HUES6 (cell line): ENCODE results near the gene CFAP251.
A peak's percentile ranks its signal among the peaks of the same experiment; 100 is the strongest.

ENCODE experiments used
- H3K27ac ChIP-seq: 2 replicates; pipeline ENCODE4 v1.7.0; 2013; ENCODE audit warnings: low read depth, mild to moderate bottlenecking, low read length, inconsistent platforms
- H3K27me3 ChIP-seq: 2 replicates; pipeline ENCODE4 v1.6.1; 2013; ENCODE audit warnings: low read length; ENCODE audit not compliant: control insufficient read depth, insufficient read depth
- H3K36me3 ChIP-seq: 2 replicates; pipeline ENCODE4 v1.6.1; 2013; ENCODE audit warnings: low read length; ENCODE audit not compliant: control insufficient read depth, insufficient read depth
- H3K4me1 ChIP-seq: 2 replicates; pipeline ENCODE4 v1.6.1; 2013; ENCODE audit warnings: low read length; ENCODE audit not compliant: control insufficient read depth, insufficient read depth
- H3K4me3 ChIP-seq: 2 replicates; pipeline ENCODE4 v1.5.1; 2013; ENCODE audit warnings: low read depth, low read length
- H3K9ac ChIP-seq: one replicate; pipeline ENCODE4 v1.6.1; 2013; ENCODE audit warnings: mild to moderate bottlenecking, low read length
- H3K9me3 ChIP-seq: 2 replicates; pipeline ENCODE4 v1.6.1; 2013; ENCODE audit warnings: low read depth, low read length; ENCODE audit not compliant: control insufficient read depth, insufficient read depth

Gene CFAP251

DNA sequence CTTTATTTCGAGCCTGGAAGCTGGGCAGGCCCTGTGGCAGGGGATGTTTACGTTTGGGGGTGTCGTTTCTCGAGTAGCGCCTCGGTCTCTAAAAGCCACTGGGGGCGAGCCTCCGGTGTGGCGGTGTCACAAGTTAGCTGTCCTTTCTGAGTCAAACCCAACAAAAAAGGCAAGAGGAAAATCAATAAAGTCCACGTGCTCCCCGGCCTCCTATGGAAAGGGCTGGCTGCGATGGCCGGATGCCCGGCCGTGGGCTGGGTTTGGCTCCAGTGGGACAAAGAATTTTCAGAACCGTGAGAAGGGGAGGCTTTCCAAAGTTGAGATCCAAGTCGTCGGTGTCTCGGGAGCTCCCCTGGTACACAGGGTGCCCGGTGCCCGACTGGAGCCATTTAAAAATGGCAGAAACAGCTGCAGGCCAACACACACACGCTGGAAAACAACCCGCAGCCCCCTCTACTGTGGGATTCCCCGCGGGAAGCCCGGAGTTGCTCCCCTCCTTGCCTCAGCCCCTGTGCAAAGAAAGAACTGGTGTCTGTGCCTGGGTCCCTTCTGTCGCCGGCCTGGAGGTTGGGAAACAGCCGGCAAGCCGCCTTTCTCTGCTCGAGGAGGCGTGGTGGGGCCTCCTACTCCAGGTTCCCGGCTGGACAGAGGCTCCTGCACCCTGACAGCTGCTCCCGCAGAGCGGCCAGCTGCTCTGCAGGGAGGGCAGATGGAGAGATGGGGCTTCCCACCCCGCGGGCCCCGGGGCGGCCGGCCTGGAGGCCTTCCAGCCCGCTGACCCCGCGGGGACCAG, 105.1 kb downstream of the CFAP251 start:
- Histone ChIP-seq H3K4me3 (peak overlapping the region; percentile 68), H3K9me3 (peaks cover 3% of the 10 kb centered on the region; the same call in 1 of the 2 replicates), H3K9ac (peak overlapping the region; percentile 77), H3K27ac (no peak overlapping the region), H3K27me3 (peaks cover 20% of the 10 kb centered on the region), H3K36me3 (no peaks in the 10 kb centered on the region), H3K4me1 (peaks cover 18% of the 10 kb centered on the region)

DNA sequence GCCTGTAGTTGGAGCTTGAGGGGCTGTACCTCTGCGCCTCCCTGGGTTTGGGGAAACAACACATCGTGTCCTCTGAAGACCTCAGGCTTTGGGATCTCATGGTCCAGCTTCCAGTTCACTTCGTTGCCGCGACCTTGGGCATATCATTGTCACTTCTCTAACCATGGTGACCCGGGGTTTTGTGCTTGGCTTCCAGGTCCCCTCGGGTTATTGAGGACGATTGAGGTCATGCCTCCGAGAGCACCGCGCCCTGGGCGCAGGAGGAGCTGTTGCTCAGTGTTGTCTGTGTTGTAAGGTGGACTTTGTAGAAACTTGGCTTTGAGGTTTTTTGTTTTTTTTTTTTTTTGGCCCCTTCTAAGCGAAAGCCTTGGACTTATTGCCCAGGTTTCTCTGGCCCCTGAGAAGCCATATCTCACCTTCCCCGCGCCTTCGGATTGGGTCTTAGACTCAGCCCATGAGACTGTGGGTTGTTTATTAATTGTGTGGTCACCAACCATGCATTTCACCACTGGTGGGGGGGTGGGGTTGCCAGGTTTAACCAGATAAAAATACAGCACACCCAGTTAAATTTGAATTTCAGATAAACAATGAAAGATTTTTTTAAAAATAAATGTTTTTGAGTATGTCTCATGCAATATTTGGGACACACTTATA, 105.9 kb downstream of the CFAP251 start:
- Histone ChIP-seq H3K36me3 (no peaks in the 10 kb centered on the region), H3K9ac (no peak overlapping the region), H3K9me3 (no peaks in the 10 kb centered on the region), H3K4me1 (peaks cover 20% of the 10 kb centered on the region), H3K27me3 (peaks cover 20% of the 10 kb centered on the region), H3K27ac (no peak overlapping the region), H3K4me3 (no peak overlapping the region)

DNA sequence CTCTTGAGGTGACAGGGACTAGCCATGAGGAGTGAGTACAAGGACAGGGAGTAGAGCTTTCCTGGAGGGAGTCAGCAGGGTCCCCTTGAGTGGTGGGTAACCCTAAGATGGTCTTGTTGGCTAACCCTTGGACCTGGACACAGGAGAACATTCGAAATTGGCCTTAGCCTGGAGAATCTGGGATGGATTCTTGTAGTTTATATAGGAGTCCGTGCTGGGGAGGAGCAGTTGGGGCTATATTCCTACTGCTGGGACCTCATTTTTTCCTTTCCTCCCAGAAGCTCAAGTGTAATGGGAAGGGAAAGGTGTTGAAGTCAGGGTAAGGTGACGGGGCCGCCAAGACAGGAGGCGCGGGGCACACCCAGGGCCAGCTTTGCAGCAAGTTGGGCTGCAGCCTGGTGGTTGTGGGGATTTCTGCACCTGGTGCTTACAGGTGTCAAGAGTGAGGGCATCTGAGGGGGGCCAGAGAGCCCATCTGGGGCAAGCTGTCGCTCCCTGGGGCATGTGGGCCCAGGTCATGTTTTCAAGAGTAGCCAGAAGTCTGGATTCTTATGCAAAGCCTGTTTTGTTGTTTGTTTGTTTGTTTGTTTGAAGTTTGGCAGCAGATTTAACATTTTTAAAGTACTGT, 108.4 kb downstream of the CFAP251 start:
- no peak overlapping the region for H3K4me3 ChIP-seq
- no peak overlapping the region for H3K9ac ChIP-seq
- no peaks in the 10 kb centered on the region for H3K9me3 ChIP-seq
- no peak overlapping the region for H3K27ac ChIP-seq
- H3K4me1 ChIP-seq = peaks cover 24% of the 10 kb centered on the region
- no peaks in the 10 kb centered on the region for H3K27me3 ChIP-seq
- no peaks in the 10 kb centered on the region for H3K36me3 ChIP-seq

DNA sequence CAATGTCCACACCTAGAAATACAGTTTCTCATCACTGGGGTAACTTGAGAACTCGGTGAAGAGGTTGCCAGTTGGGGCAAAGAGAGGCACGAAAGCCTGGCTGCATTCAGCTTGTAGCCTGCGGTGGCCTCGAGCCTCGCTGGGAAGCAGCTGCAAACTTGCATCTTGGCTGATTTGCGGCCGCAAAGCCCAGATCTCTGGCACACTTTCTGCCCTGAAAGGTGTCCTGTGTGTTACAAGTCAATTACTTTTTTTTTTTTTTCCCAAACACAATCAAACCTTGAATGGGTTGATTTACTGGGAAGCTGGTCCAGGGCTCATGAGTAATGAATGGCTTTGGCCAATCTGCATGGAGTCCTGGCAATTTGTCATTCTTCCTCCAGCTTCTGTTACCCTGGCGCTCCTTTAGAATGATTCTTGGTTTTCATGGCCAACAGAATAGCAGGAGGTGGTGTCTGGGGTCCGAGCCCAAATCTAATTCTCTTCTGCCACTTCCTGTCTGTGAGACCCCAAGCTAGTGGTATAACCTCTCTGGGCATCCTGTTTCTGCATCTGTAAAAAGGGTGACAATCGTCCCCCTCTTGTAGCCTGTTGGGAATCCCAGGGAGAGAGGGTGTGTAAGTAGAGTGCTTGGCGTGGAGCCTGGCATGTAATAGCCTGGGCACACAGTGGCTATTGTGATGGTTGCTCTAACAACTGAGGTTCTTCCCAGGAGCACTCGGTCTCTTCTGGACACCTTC, 109.9 kb downstream of the CFAP251 start:
- Histone ChIP-seq H3K4me3 (no peak overlapping the region), H3K9me3 (no peaks in the 10 kb centered on the region), H3K4me1 (peaks cover 22% of the 10 kb centered on the region), H3K27ac (no peak overlapping the region), H3K36me3 (no peaks in the 10 kb centered on the region), H3K9ac (no peak overlapping the region), H3K27me3 (no peaks in the 10 kb centered on the region)

DNA sequence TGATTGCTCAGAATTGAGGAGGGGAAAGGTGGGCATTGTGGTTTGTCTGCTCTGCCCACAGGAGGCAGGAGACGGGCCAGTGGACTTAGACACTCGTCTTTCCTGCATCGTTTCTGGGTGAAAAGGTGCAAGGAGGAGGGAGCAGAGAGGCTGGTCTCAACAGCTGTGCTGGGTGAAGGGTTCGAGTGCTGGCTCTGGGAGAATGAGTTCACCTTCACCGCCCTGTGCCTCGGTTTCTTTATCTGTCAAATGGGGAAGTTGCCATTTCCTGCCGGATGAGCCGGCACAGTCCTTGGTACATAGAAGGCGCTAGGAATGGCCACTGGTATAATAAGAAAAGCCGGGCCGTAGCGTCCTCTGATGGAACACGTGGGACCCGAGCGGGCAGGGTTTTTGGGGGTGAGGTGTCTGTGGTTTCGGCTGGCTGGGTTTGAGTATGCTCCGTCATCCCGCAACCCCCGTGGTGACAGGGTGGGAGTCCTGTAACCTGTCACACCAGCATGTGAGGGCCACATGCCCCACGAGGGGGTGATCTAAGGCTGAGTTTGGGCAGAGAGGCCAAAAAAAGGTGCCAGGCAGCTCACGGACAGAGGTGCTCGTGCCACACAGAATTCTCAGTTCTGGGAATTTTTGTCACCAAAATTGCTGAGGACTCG, 110.6 kb downstream of the CFAP251 start:
- Histone ChIP-seq H3K9ac (peak overlapping the region; percentile 7), H3K36me3 (no peaks in the 10 kb centered on the region), H3K4me3 (no peak overlapping the region), H3K27me3 (no peaks in the 10 kb centered on the region), H3K9me3 (no peaks in the 10 kb centered on the region), H3K27ac (no peak overlapping the region), H3K4me1 (peaks cover 15% of the 10 kb centered on the region)

DNA sequence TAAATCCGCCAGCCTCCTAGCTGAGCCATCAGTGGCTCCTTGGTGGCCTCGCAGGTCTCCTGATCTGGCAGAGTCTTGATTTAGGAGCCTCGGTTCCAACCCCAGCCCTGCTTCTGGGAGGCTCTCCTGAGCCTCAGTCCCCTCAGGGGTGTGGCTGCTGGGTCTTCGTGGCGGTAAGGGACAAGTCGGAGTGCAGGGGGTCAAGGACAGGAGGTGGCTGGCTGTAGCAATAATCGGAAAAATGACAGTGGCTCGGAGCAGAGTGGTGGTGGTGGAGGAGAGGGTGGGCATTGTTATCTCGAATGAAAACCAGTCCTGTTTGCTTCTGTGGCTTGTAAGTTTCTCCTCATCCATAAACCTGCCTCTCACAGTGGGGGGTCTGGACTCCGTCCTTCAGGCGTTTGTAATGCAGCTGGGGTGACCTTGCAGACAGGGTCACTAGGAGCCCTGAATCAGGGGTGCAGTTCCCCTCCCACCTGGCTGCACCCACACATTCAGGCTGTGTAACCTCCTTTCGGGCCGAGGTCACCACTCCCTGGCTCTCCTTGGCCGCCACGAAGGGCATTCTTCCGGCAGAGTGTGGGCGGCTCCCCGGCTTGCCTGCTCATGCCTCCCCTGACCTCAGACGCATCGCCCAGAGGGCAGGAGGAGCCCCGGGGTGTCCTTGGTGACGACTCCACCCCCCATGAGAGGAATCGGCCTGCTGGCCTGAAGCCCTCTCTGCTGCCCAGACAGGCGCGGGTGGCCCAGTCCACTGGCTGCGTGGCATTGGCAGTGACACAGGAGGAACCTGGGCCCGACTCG, 111.4 kb downstream of the CFAP251 start:
- no peak overlapping the region for H3K4me3 ChIP-seq

DNA sequence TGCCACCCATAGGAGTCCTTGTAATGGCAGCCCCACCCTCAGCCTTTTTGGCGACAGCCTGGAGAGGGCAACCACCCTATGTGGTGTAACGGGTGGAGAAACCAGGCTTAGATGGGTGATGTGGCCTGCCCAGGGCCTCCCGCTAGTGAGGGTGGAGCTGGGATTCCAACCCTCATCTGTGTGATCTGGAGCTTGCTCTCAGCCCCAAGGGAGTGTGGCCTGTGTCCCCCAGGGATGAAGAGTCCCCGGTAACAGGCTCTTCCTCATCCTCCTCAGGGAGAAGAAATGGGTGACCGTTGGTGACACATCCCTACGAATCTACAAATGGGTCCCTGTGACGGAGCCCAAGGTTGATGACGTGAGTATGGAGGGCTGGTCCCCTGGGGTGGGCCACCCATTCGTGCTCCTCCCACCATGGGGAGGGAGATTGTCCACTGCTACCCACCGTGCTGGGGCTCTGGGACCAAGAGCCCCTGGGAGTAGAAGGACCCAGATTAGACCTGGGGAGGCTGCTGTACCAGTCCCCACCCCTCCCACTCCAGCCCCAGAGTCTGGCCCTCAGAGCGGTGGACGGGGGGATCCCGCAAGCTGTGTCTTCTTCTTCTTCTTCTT, 112.1 kb downstream of the CFAP251 start:
- Histone ChIP-seq H3K4me1 (peaks cover 13% of the 10 kb centered on the region), H3K9me3 (no peaks in the 10 kb centered on the region), H3K36me3 (peaks cover 6% of the 10 kb centered on the region), H3K27me3 (no peaks in the 10 kb centered on the region), H3K9ac (no peak overlapping the region), H3K4me3 (no peak overlapping the region), H3K27ac (no peak overlapping the region)

More for the DNA sequence above, 111.4 kb downstream of the CFAP251 start:
- Histone ChIP-seq H3K4me1 (peaks cover 13% of the 10 kb centered on the region), H3K27me3 (no peaks in the 10 kb centered on the region), H3K9me3 (no peaks in the 10 kb centered on the region), H3K27ac (no peak overlapping the region), H3K9ac (peak overlapping the region; percentile 7), H3K36me3 (no peaks in the 10 kb centered on the region)

DNA sequence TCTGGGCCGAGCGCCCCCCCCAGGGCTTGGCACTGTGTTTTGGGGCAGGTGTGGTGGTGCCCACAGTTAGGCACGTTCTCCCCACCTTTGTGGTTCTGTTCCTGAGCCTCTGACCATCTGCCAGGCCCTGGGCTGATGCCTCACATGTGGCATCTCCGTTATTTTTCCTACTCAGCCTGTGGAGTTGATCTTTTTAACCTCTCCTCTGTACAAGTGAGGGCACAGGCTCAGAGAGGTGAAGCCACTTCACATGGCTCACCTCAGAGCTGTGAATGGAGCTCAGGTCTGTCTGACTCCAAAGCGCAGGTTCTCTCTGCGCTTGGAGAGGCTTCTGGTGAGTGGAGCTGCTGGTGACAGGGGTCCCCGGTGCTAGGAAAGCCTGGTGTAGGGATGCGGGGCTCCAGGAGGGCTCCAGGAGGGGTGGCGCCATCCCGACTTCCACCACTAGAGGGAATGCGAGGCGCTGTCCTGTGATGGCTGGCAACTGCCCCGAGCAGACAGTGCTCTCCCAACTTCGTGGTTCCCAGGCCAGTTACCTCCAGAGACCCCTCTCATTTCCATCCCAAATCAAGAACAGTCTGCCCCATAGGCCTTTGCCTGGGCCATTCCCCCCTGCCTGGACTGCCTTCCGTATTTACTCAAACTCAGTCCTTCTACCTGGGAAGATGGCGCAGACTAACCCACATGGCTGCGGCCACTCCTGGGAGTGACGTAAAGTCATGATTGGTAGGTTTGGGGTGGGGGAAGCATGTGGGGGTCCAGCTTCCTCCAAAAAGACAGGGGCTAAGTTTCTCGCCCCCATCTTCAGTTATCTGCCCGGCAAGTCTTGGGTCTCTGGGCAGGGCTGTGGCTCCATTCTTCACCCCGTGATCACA, 113.2 kb downstream of the CFAP251 start:
- Histone ChIP-seq H3K36me3 (peaks cover 15% of the 10 kb centered on the region), H3K27me3 (no peaks in the 10 kb centered on the region), H3K4me3 (no peak overlapping the region), H3K9me3 (no peaks in the 10 kb centered on the region), H3K27ac (no peak overlapping the region), H3K9ac (no peak overlapping the region), H3K4me1 (peaks cover 13% of the 10 kb centered on the region)

DNA sequence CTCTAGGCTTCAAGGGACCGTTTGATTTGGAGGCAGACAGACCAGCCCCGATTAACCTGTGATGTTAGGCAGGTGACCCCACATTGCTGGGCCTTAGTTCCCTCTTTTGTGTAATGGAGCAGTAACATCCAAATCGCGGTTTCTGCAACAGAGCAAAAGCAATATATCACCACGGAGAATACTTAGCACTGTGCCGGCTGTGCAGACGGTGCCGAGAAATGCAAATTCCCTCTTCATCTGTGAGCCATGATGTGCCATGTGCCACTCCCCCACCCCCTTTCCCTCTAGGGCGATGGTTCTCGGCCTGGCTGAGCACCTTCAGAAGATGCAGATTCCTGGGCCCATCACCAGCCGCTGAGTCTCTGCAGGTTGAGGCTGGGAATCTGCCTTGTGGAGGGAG, 114.2 kb downstream of the CFAP251 start:
- no peak overlapping the region for H3K27ac ChIP-seq
- H3K9me3 ChIP-seq = no peaks in the 10 kb centered on the region
- no peak overlapping the region for H3K4me3 ChIP-seq
- no peaks in the 10 kb centered on the region for H3K27me3 ChIP-seq
- no peak overlapping the region for H3K9ac ChIP-seq
- peaks cover 22% of the 10 kb centered on the region for H3K36me3 ChIP-seq
- H3K4me1 ChIP-seq = peaks cover 13% of the 10 kb centered on the region
